ENCODE measurements around the gene THAP4. TPM values are rescaled to one million over a fixed set of nuclear protein-coding genes. Genes with fewer than 3 reads are reported as not detected.

THAP4 gene
- polyA plus RNA-seq, 1 donor (not counting 4 experiments of a cell fraction or from before 2014, with no cell fraction given), result 30.3 TPM

DNA sequence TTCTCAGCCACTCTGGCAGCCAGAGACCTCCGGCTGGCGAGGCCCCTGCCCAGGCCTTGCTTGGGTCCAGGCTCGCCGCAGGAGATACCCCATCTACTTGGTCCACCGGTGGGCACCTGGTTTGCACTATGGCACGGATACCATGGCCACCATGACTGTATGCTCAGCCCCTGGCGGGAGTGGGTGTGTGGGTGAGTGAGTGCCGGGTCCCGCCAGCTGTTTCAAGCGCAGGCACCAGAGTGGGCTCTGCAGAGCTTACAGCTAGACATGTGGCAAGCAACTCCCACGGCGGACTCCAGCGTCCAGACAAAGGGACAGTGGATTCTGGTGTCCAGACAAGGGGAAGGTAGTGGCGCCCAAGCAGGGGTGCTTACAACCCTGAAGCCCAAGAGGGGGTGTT lies 2.0 kb upstream of the THAP4 start:
- Histone ChIP-seq H3K4me3 (ENCODE audit: control insufficient read depth in 2 of 3, extremely low read depth in 1 of 3, insufficient read depth in 2 of 3, low read depth in 1 of 3, low read length in 3 of 3) (peak overlapping the region; percentile 75 to 96 (median 86)), H3K27me3 (ENCODE audit: control insufficient read depth, extremely low read depth, insufficient read depth, low read length) (no peaks in the 10 kb centered on the region), H3K4me1 (ENCODE audit: control insufficient read depth, extremely low read depth, insufficient read depth, low read length) (peaks cover 9% of the 10 kb centered on the region), H3K36me3 (ENCODE audit: control insufficient read depth in 2 of 2, extremely low read depth in 1 of 2, insufficient read depth in 2 of 2, low read length in 2 of 2) (peaks cover 0 to 13% of the 10 kb centered on the region in 2 experiments), H3K9me3 (ENCODE audit: control insufficient read depth, low read depth, low read length) (no peaks in the 10 kb centered on the region), H2AFZ (ENCODE audit: control insufficient read depth, low read length) (no peak overlapping the region), H4K20me1 (ENCODE audit: control insufficient read depth, extremely low read depth, insufficient read depth, low read length) (no peaks in the 10 kb centered on the region), H3K9ac (ENCODE audit: control insufficient read depth, extremely low read depth, insufficient read depth, low read length) (peak overlapping the region; percentile 96), H3K4me2 (ENCODE audit: control insufficient read depth, extremely low read depth, insufficient read depth, low read depth, low read length) (peak overlapping the region; percentile 85), H3K27ac (ENCODE audit: control insufficient read depth, insufficient read depth, low read length) (no peak overlapping the region), H3K9me1 (ENCODE audit: control insufficient read depth, extremely low read depth, insufficient read depth, low read length) (no peaks in the 10 kb centered on the region), H3K79me2 (ENCODE audit: control insufficient read depth, insufficient read depth, low read length) (peaks cover 84% of the 10 kb centered on the region)
- DNase-seq (ENCODE audit: low read depth, low spot score), result no peak
- dilution Hi-C loops (cut with MboI; ENCODE audit: extremely low pct_ligation_motif_present, low sequenced_read_pairs), result no loop called here
- no peak for TF ChIP-seq EZH2 (IDR thresholded peaks at IDR 0.05; ENCODE audit: low read length)
- FAIRE-seq, result no peak

GRCh38 chr2:241637795-241638660 lies 1.1 kb upstream of the THAP4 start:
- Histone ChIP-seq H3K9me3 (ENCODE audit: control insufficient read depth, low read depth, low read length) (no peaks in the 10 kb centered on the region), H3K79me2 (ENCODE audit: control insufficient read depth, insufficient read depth, low read length) (peaks cover 88% of the 10 kb centered on the region), H4K20me1 (ENCODE audit: control insufficient read depth, extremely low read depth, insufficient read depth, low read length) (no peaks in the 10 kb centered on the region), H2AFZ (ENCODE audit: control insufficient read depth, low read length) (peak overlapping the region; percentile 100), H3K4me2 (ENCODE audit: control insufficient read depth, extremely low read depth, insufficient read depth, low read depth, low read length) (peak overlapping the region; percentile 85), H3K4me3 (ENCODE audit: control insufficient read depth in 2 of 3, extremely low read depth in 1 of 3, insufficient read depth in 2 of 3, low read depth in 1 of 3, low read length in 3 of 3) (peak overlapping the region; percentile 75 to 96 (median 86)), H3K9me1 (ENCODE audit: control insufficient read depth, extremely low read depth, insufficient read depth, low read length) (no peaks in the 10 kb centered on the region), H3K27me3 (ENCODE audit: control insufficient read depth, extremely low read depth, insufficient read depth, low read length) (no peaks in the 10 kb centered on the region), H3K27ac (ENCODE audit: control insufficient read depth, insufficient read depth, low read length) (peak overlapping the region; percentile 95), H3K4me1 (ENCODE audit: control insufficient read depth, extremely low read depth, insufficient read depth, low read length) (peaks cover 9% of the 10 kb centered on the region), H3K9ac (ENCODE audit: control insufficient read depth, extremely low read depth, insufficient read depth, low read length) (peak overlapping the region; percentile 96), H3K36me3 (ENCODE audit: control insufficient read depth in 2 of 2, extremely low read depth in 1 of 2, insufficient read depth in 2 of 2, low read length in 2 of 2) (peaks cover 4 to 16% of the 10 kb centered on the region in 2 experiments)
- FAIRE-seq (no peak), DNase-seq (ENCODE audit: low read depth, low spot score) (no peak)
- dilution Hi-C loops (cut with MboI; ENCODE audit: extremely low pct_ligation_motif_present, low sequenced_read_pairs), result no loop called here
- TF ChIP-seq EZH2 (IDR thresholded peaks at IDR 0.05; ENCODE audit: low read length) (no peak), CTCF (optimal IDR thresholded peaks at IDR 0.05 in 1 of 3, IDR thresholded peaks at IDR 0.05 in 1 of 3, conservative IDR thresholded peaks at IDR 0.05 in 1 of 3; ENCODE audit: extremely low read depth in 1 of 3, insufficient read depth in 2 of 3, low read length in 3 of 3) (no peak)

Measured in keratinocyte (primary cell).